SK-N-SH (cell line): Measurements from ENCODE around the gene NAALADL2.

ENCODE experiments used
- FOSL2 ChIP-seq: IDR thresholded peaks from 2 replicates; pipeline ENCODE4 v1.4.0; 2012; ENCODE audit warnings: low read depth, mild to moderate bottlenecking, moderate library complexity, borderline replicate concordance
- POLR2AphosphoS5 ChIP-seq: IDR thresholded peaks from 2 replicates; pipeline ENCODE4 v1.6.1; 2012; ENCODE audit warnings: low read depth, low read length
- TAF1 ChIP-seq: IDR thresholded peaks from 2 replicates; pipeline ENCODE4 v1.6.1; 2012; ENCODE audit warnings: low read depth, mild to moderate bottlenecking, low read length, moderate library complexity, borderline replicate concordance
- TF ChIP-seq, protein P1 (sequence below): fragments of 200-600 bp; sonication (generic); IDR thresholded peaks from 2 replicates; pipeline ENCODE4 v1.6.1; 2017; ENCODE audit warnings: antibody characterized with exemption, mild to moderate bottlenecking, moderate library complexity

DNA sequence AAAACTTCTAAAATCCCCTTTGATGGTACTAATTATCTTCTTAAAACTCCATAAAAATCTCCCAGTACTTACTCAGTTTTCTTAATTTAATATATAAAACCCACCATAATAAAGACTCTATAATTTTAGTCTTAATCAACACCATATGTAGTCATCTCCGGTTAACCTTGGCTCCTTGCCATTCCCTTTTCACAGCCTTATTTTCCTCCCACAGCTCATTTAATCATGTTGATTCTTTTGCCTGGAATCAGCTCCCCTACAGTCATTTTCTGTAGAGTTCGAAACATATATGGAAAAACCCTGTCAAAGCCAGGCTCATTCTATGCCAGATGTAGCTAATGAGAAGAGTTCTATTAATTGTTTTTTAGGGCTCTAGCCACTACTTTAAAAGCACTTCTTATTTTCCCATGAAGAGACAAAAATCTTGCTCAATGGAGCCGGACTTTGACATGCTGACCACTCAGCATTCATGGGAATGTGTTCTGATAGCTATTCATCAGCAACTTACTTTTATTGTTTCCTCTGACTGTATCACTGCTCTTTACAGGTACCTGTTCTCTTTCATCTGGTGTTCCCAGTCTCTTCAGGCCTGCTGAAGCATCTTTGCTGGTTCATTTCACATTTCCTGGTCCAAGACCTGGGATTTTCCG lies 573.4 kb downstream of the NAALADL2 start:
- TF ChIP-seq TAF1 (no peak), FOSL2 (no peak), POLR2AphosphoS5 (no peak)
- TF ChIP-seq, protein P1, sequence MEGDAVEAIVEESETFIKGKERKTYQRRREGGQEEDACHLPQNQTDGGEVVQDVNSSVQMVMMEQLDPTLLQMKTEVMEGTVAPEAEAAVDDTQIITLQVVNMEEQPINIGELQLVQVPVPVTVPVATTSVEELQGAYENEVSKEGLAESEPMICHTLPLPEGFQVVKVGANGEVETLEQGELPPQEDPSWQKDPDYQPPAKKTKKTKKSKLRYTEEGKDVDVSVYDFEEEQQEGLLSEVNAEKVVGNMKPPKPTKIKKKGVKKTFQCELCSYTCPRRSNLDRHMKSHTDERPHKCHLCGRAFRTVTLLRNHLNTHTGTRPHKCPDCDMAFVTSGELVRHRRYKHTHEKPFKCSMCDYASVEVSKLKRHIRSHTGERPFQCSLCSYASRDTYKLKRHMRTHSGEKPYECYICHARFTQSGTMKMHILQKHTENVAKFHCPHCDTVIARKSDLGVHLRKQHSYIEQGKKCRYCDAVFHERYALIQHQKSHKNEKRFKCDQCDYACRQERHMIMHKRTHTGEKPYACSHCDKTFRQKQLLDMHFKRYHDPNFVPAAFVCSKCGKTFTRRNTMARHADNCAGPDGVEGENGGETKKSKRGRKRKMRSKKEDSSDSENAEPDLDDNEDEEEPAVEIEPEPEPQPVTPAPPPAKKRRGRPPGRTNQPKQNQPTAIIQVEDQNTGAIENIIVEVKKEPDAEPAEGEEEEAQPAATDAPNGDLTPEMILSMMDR, result no peak
